Liver (tissue), 9 donors: ENCODE results near the gene NOM1. TPM values are rescaled to one million over a fixed set of nuclear protein-coding genes. Genes with fewer than 3 reads are reported as not detected.
A peak's percentile ranks its signal among the peaks of the same experiment; 100 is the strongest.
"Not testable (repeated sequence)": the region's sequence is repeated elsewhere in the genome, so short reads cannot be mapped to it uniquely, and the experiment has no call there.

Experiments
- DNase-seq: peaks from one replicate; pipeline ENCODE4 v3.0.0-alpha.2; 2017; ENCODE audit warnings: low spot score
- H3K27ac ChIP-seq, 2 donors: one replicate each; pipeline ENCODE4 v1.7.0; 2013; ENCODE audit warnings: inconsistent platforms in 2 of 2, low read length in 2 of 2, control low read depth in 1 of 2, low read depth in 1 of 2, mild to moderate bottlenecking in 1 of 2
- H3K27me3 ChIP-seq, 4 donors: one replicate each; pipeline versions ENCODE4 v1.6.1 to v1.7.0; 2013; ENCODE audit warnings: low read length in 3 of 4, inconsistent platforms in 1 of 4, mild to moderate bottlenecking in 1 of 4, moderate library complexity in 1 of 4; ENCODE audit not compliant: control insufficient read depth in 4 of 4, insufficient read depth in 4 of 4
- H3K36me3 ChIP-seq, 4 donors: one replicate each; pipeline versions ENCODE4 v1.6.1 to v1.7.0; 2013; ENCODE audit warnings: low read length in 3 of 4, mild to moderate bottlenecking in 3 of 4, low read depth in 1 of 4, moderate library complexity in 1 of 4; ENCODE audit not compliant: control insufficient read depth in 4 of 4, insufficient read depth in 3 of 4
- H3K4me1 ChIP-seq, 4 donors: one replicate each; pipeline versions ENCODE4 v1.6.1 to v1.7.0; 2013; ENCODE audit warnings: low read length in 3 of 4, mild to moderate bottlenecking in 3 of 4, moderate library complexity in 1 of 4; ENCODE audit not compliant: control insufficient read depth in 4 of 4, insufficient read depth in 4 of 4
- H3K4me3 ChIP-seq, 3 donors: one replicate each; pipeline versions ENCODE4 v1.6.1 to v1.7.0; 2013; ENCODE audit warnings: low read length in 3 of 3, control low read depth in 1 of 3, low read depth in 1 of 3, mild to moderate bottlenecking in 1 of 3
- H3K9ac ChIP-seq, 2 donors: one replicate each; pipeline ENCODE4 v1.7.0; 2013; ENCODE audit warnings: low read length in 2 of 2, mild to moderate bottlenecking in 2 of 2, moderate library complexity in 2 of 2, control low read depth in 1 of 2, low read depth in 1 of 2
- H3K9me3 ChIP-seq, 4 donors: one replicate each; pipeline versions ENCODE4 v1.6.1 to v1.7.0; 2013; ENCODE audit warnings: low read length in 3 of 4; ENCODE audit not compliant: control insufficient read depth in 4 of 4
- ATF3 ChIP-seq: IDR thresholded peaks from 2 replicates; pipeline ENCODE4 v1.6.1; 2016; ENCODE audit warnings: antibody characterized with exemption
- CTCF ChIP-seq: fragments of 150-350 bp; IDR thresholded peaks from 2 replicates; pipeline ENCODE4 v1.5.1; 2017; ENCODE audit warnings: improper control_type of control experiment, low read depth, low read length; ENCODE audit not compliant: missing input control
- FOXA1 ChIP-seq: IDR thresholded peaks from 2 replicates; pipeline ENCODE4 v1.6.1; 2016; ENCODE audit warnings: antibody characterized with exemption
- GABPA ChIP-seq, 2 donors: IDR thresholded peaks in 1 of 2; conservative IDR thresholded peaks in 1 of 2; 2 replicates each; pipeline ENCODE4 v1.6.1; 2016; ENCODE audit warnings: antibody characterized with exemption in 2 of 2, mild to moderate bottlenecking in 1 of 2, moderate library complexity in 1 of 2
- HNF4G ChIP-seq: IDR thresholded peaks from 2 replicates; pipeline ENCODE4 v1.6.1; 2016; ENCODE audit warnings: antibody characterized with exemption
- MAX ChIP-seq: IDR thresholded peaks from 2 replicates; pipeline ENCODE4 v1.6.1; 2016; ENCODE audit warnings: antibody characterized with exemption
- REST ChIP-seq: IDR thresholded peaks from 2 replicates; pipeline ENCODE4 v1.6.1; 2016; ENCODE audit warnings: antibody characterized with exemption, mild to moderate bottlenecking
- SP1 ChIP-seq: IDR thresholded peaks from 2 replicates; pipeline ENCODE4 v1.6.1; 2018; ENCODE audit warnings: antibody characterized with exemption, mild to moderate bottlenecking
- YY1 ChIP-seq: IDR thresholded peaks from 2 replicates; pipeline ENCODE4 v1.6.1; 2016; ENCODE audit warnings: antibody characterized with exemption, mild to moderate bottlenecking
- ZBTB33 ChIP-seq: IDR thresholded peaks from 2 replicates; pipeline ENCODE4 v1.6.1; 2016; ENCODE audit warnings: antibody characterized with exemption
- WGBS: extraction: QIAGEN DNeasy Blood & Tissue Kit; methylation state at CpG from one replicate; pipeline ENCODE4 v1.1.7; 2013; 5-methylcytosine and 5-hydroxymethylcytosine counted together
- polyA plus RNA-seq, 2 donors: library from polyadenylated mRNA; stranded (reverse) in 1 of 2; unstranded in 1 of 2; fragments of 200-250 nt in 1 of 2; fragments of >200 nt in 1 of 2; fragmentation: Nextera tagmentation in 1 of 2; extraction: Ambion mirVana in 1 of 2; gene quantifications; one replicate each; pipeline versions ENCODE4 v1.2.1 to v1.2.3, GENCODE V29; 2013 to 2015
- total RNA-seq, 2 donors: library from RNA; depleted of rRNA; stranded (reverse); fragments of >200 nt; gene quantifications; one replicate each; pipeline ENCODE4 v1.2.3, GENCODE V29; 2014
- donor health status: healthy.
- donor health status: healthy.
- donor health status: healthy.
- donor health status: healthy.
- donor health status: healthy.

Gene NOM1
- 10 to 100 TPM in 1 of 2 donors, 1 to 10 TPM in 1; 8.1 to 11.4 TPM for total RNA-seq
- polyA plus RNA-seq, result 1 to 10 TPM; 4.0 to 4.3 TPM

- no peaks in the 10 kb centered on the region for H3K9me3 ChIP-seq
- H3K27ac ChIP-seq, result no peak within 1 kb of the TSS
- H3K4me1 ChIP-seq, result peaks cover 7 to 22% (median 20%) of the 10 kb centered on the region in 4 donors
- peaks cover 3 to 22% (median 17%) of the 10 kb centered on the region in 4 donors for H3K36me3 ChIP-seq
- TF ChIP-seq HNF4G, result no peak
- no peak for TF ChIP-seq ZBTB33
- TF ChIP-seq REST, result no peak
- TF ChIP-seq ATF3, result no peak
- TF ChIP-seq CTCF, result peak; percentile 91
- no peak for TF ChIP-seq FOXA1
- peak; percentile 90 for TF ChIP-seq YY1
- no peak for TF ChIP-seq MAX
- TF ChIP-seq GABPA (IDR thresholded peaks at IDR 0.05 in 1 of 2, conservative IDR thresholded peaks at IDR 0.05 in 1 of 2), result peak; percentile 75 to 91
- TF ChIP-seq SP1, result no peak
- H3K9ac ChIP-seq, result peak within 1 kb of the TSS in 1 of 2 donors; percentile 76
- H3K4me3 ChIP-seq, result peak within 1 kb of the TSS; percentile 91 to 97 (median 94)
- DNase-seq, result peak; percentile 95
- WGBS, result under 1% methylated on average over 115 of the region's 115 CpGs
- H3K27me3 ChIP-seq, result no peaks in the 10 kb centered on the region
Measured at GRCh38 chr7:156949541-156950380, at the start of gene NOM1. Gene NOM1 (plus strand): TSS chr7:156949712. CDS start chr7:156949738, 26 bp downstream.

- not testable (repeated sequence) for DNase-seq, H3K4me1 ChIP-seq, H3K27ac ChIP-seq, H3K36me3 ChIP-seq, H3K27me3 ChIP-seq, H3K9me3 ChIP-seq, H3K4me3 ChIP-seq, H3K9ac ChIP-seq
- WGBS, result 84% methylated on average over 9 of the region's 9 CpGs
Measured at GRCh38 chr7:156900093-156900492, 49.4 kb upstream of the NOM1 start.
